Endothelial cell of umbilical vein (primary cell): ENCODE measurements around the gene ATF6B.

Source experiments
- CTCF ChIP-seq, 2 donors: IDR thresholded peaks; 1 replicate in 1 of 2; 2 replicates in 1 of 2; pipeline ENCODE4 v1.5.1; 2011; ENCODE audit warnings: low read length in 2 of 2, mild to moderate bottlenecking in 2 of 2, moderate library complexity in 2 of 2, control low read depth in 1 of 2, inconsistent platforms in 1 of 2, low read depth in 1 of 2; ENCODE audit not compliant: insufficient read depth in 1 of 2; ENCODE audit errors: extremely low read depth in 1 of 2
- EZH2 ChIP-seq: IDR thresholded peaks from 2 replicates; pipeline ENCODE4 v1.6.1; 2012; ENCODE audit warnings: borderline replicate concordance, low read depth, mild to moderate bottlenecking, moderate library complexity, low read length, inconsistent platforms; ENCODE audit not compliant: severe bottlenecking
- POLR2A ChIP-seq: IDR thresholded peaks from 2 replicates; pipeline ENCODE4 v1.6.1; 2012; ENCODE audit warnings: low read depth, mild to moderate bottlenecking, control low read depth, low read length
- POLR2AphosphoS5 ChIP-seq: IDR thresholded peaks from 2 replicates; pipeline ENCODE4 v1.6.1; 2012; ENCODE audit warnings: low read depth, mild to moderate bottlenecking, control low read depth, low read length, moderate library complexity; ENCODE audit not compliant: insufficient read depth

GRCh38 chr6:32075781-32076180, 52.3 kb downstream of the ATF6B start:
- TF ChIP-seq CTCF (IDR thresholded peaks at IDR 0.05; ENCODE audit: extremely low read depth in 1 of 2, insufficient read depth in 1 of 2, low read depth in 1 of 2, low read length in 2 of 2) (no peak), EZH2 (no peak), POLR2A (no peak), POLR2AphosphoS5 (no peak)
